Liver (tissue), 3 donors: ENCODE data around the gene KDM4C.

Source experiments
- EGR1 ChIP-seq, 2 donors: IDR thresholded peaks; 2 replicates each; pipeline ENCODE4 v1.6.1; 2016 to 2018; ENCODE audit warnings: antibody characterized with exemption in 2 of 2, low read depth in 2 of 2
- FOXA1 ChIP-seq: IDR thresholded peaks from 2 replicates; pipeline ENCODE4 v1.6.1; 2016; ENCODE audit warnings: antibody characterized with exemption
- GABPA ChIP-seq, 2 donors: IDR thresholded peaks in 1 of 2; conservative IDR thresholded peaks in 1 of 2; 2 replicates each; pipeline ENCODE4 v1.6.1; 2016; ENCODE audit warnings: antibody characterized with exemption in 2 of 2, mild to moderate bottlenecking in 1 of 2, moderate library complexity in 1 of 2
- HNF4A ChIP-seq, 2 donors: conservative IDR thresholded peaks; 2 replicates each; pipeline ENCODE4 v1.6.1; 2016; ENCODE audit warnings: antibody characterized with exemption in 2 of 2, mild to moderate bottlenecking in 2 of 2
- JUND ChIP-seq, 2 donors: IDR thresholded peaks; 2 replicates each; pipeline ENCODE4 v1.6.1; 2016; ENCODE audit warnings: antibody characterized with exemption in 2 of 2
- RAD21 ChIP-seq, 2 donors: IDR thresholded peaks; 2 replicates each; pipeline ENCODE4 v1.6.1; 2016; ENCODE audit warnings: antibody characterized with exemption in 2 of 2, mild to moderate bottlenecking in 2 of 2
- RXRA ChIP-seq, 2 donors: IDR thresholded peaks; 2 replicates each; pipeline ENCODE4 v1.6.1; 2017 to 2018; ENCODE audit warnings: antibody characterized with exemption in 2 of 2, mild to moderate bottlenecking in 1 of 2
- SP1 ChIP-seq: IDR thresholded peaks from 2 replicates; pipeline ENCODE4 v1.6.1; 2018; ENCODE audit warnings: antibody characterized with exemption, mild to moderate bottlenecking
- YY1 ChIP-seq: IDR thresholded peaks from 2 replicates; pipeline ENCODE4 v1.6.1; 2016; ENCODE audit warnings: antibody characterized with exemption, mild to moderate bottlenecking
- TF ChIP-seq, protein P1 (sequence below): fragments of 150-350 bp; IDR thresholded peaks from 2 replicates; pipeline ENCODE4 v1.5.1; 2017; ENCODE audit warnings: improper control_type of control experiment, low read depth, low read length; ENCODE audit not compliant: missing input control
- TF ChIP-seq, protein P2 (sequence below): IDR thresholded peaks from 2 replicates; pipeline ENCODE4 v1.6.1; 2016; ENCODE audit warnings: antibody characterized with exemption, mild to moderate bottlenecking
- TF ChIP-seq, protein P3 (sequence below): IDR thresholded peaks from 2 replicates; pipeline ENCODE4 v1.6.1; 2016; ENCODE audit warnings: antibody characterized with exemption
- donor health status: healthy.
- donor health status: healthy.

DNA sequence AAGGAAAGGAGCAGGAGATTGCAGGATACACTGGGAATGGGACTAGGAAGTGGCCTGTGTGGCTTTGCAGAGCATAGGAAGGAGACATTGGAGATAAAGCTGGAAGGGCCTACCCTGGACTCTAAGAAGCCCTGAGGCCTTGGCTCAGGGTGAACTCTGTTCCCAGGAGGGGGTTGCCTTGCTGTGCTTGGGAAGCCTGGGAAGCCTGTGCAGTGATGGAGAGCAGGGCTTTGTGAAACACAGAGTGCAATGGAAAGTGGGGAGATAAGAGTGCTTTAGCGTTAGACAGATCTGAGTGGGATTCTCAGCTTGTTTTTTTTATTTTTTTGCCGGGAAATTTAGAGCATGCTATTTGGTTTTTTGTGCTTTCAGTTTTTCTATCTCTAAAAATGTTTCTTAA is 437.8 kb downstream of the KDM4C start:
- no peak for TF ChIP-seq RAD21 (IDR thresholded peaks at IDR 0.05)
- TF ChIP-seq, protein P1, sequence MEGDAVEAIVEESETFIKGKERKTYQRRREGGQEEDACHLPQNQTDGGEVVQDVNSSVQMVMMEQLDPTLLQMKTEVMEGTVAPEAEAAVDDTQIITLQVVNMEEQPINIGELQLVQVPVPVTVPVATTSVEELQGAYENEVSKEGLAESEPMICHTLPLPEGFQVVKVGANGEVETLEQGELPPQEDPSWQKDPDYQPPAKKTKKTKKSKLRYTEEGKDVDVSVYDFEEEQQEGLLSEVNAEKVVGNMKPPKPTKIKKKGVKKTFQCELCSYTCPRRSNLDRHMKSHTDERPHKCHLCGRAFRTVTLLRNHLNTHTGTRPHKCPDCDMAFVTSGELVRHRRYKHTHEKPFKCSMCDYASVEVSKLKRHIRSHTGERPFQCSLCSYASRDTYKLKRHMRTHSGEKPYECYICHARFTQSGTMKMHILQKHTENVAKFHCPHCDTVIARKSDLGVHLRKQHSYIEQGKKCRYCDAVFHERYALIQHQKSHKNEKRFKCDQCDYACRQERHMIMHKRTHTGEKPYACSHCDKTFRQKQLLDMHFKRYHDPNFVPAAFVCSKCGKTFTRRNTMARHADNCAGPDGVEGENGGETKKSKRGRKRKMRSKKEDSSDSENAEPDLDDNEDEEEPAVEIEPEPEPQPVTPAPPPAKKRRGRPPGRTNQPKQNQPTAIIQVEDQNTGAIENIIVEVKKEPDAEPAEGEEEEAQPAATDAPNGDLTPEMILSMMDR: no peak
- no peak for TF ChIP-seq JUND (IDR thresholded peaks at IDR 0.05)
- TF ChIP-seq, protein P2, sequence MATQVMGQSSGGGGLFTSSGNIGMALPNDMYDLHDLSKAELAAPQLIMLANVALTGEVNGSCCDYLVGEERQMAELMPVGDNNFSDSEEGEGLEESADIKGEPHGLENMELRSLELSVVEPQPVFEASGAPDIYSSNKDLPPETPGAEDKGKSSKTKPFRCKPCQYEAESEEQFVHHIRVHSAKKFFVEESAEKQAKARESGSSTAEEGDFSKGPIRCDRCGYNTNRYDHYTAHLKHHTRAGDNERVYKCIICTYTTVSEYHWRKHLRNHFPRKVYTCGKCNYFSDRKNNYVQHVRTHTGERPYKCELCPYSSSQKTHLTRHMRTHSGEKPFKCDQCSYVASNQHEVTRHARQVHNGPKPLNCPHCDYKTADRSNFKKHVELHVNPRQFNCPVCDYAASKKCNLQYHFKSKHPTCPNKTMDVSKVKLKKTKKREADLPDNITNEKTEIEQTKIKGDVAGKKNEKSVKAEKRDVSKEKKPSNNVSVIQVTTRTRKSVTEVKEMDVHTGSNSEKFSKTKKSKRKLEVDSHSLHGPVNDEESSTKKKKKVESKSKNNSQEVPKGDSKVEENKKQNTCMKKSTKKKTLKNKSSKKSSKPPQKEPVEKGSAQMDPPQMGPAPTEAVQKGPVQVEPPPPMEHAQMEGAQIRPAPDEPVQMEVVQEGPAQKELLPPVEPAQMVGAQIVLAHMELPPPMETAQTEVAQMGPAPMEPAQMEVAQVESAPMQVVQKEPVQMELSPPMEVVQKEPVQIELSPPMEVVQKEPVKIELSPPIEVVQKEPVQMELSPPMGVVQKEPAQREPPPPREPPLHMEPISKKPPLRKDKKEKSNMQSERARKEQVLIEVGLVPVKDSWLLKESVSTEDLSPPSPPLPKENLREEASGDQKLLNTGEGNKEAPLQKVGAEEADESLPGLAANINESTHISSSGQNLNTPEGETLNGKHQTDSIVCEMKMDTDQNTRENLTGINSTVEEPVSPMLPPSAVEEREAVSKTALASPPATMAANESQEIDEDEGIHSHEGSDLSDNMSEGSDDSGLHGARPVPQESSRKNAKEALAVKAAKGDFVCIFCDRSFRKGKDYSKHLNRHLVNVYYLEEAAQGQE: no peak
- no peak for TF ChIP-seq HNF4A (conservative IDR thresholded peaks at IDR 0.05)
- TF ChIP-seq FOXA1: no peak
- TF ChIP-seq SP1: no peak
- no peak for TF ChIP-seq YY1
- TF ChIP-seq GABPA (IDR thresholded peaks at IDR 0.05 in 1 of 2, conservative IDR thresholded peaks at IDR 0.05 in 1 of 2): no peak
- TF ChIP-seq RXRA (IDR thresholded peaks at IDR 0.05): no peak
- TF ChIP-seq, protein P3, sequence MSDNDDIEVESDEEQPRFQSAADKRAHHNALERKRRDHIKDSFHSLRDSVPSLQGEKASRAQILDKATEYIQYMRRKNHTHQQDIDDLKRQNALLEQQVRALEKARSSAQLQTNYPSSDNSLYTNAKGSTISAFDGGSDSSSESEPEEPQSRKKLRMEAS: no peak
- TF ChIP-seq EGR1 (IDR thresholded peaks at IDR 0.05; ENCODE audit: low read depth in 2 of 2): no peak
